Measurements from ENCODE around the gene PNMA1. TPM values are rescaled to one million over a fixed set of nuclear protein-coding genes. Genes with fewer than 3 reads are reported as not detected.

The PNMA1 gene
- total RNA-seq, 4 donors from 2014 or later = 4.6 to 8.5 (median 6.6) TPM

GRCh38 chr14:73760598-73761586 is 46.7 kb upstream of the PNMA1 start:
- no peak for TF ChIP-seq POLR2A (IDR thresholded peaks at IDR 0.05)
- no peak for TF ChIP-seq CTCF (IDR thresholded peaks at IDR 0.05)
- 47 to 49% methylated on average over 13 of the region's 13 CpGs for WGBS, 2 donors
- H3K4me3 ChIP-seq (ENCODE audit: low read depth, poor library complexity, severe bottlenecking) = no peak overlapping the region
- DNase-seq (ENCODE audit: low spot score in 2 of 2) = no peak
- intact Hi-C loops (cut with DNase I; ENCODE audit: low total_unique reads) = no loop called here

GRCh38 chr14:73759714-73760597 is 45.8 kb upstream of the PNMA1 start:
- H3K4me3 ChIP-seq (ENCODE audit: low read depth, poor library complexity, severe bottlenecking) = peak overlapping the region; percentile 66
- WGBS, 2 donors = 1% methylated on average over 75 to 85 of the region's 93 CpGs
- intact Hi-C loops (cut with DNase I; ENCODE audit: low total_unique reads) = no loop called here
- TF ChIP-seq POLR2A (IDR thresholded peaks at IDR 0.05) (no peak), CTCF (IDR thresholded peaks at IDR 0.05) (no peak)
- DNase-seq (ENCODE audit: low spot score in 2 of 2) = peak; percentile 97 to 99

GRCh38 chr14:73759183-73759713 is 45.1 kb upstream of the PNMA1 start:
- 0 to 2% methylated on average over 8 to 12 of the region's 71 CpGs for WGBS, 2 donors
- H3K4me3 ChIP-seq (ENCODE audit: low read depth, poor library complexity, severe bottlenecking) = peak overlapping the region; percentile 66
- peak in 1 of 2 donors; percentile 94 for DNase-seq (ENCODE audit: low spot score in 2 of 2)
- TF ChIP-seq POLR2A (IDR thresholded peaks at IDR 0.05) (no peak), CTCF (IDR thresholded peaks at IDR 0.05) (no peak)
- intact Hi-C loops (cut with DNase I; ENCODE audit: low total_unique reads) = no loop called here

- peak overlapping the region; percentile 66 for H3K4me3 ChIP-seq (ENCODE audit: low read depth, poor library complexity, severe bottlenecking)
- peak in 1 of 2 donors; percentile 94 for DNase-seq (ENCODE audit: low spot score in 2 of 2)
- intact Hi-C loops (cut with DNase I; ENCODE audit: low total_unique reads) = no loop called here
- 1 to 2% methylated on average over 16 to 28 of the region's 49 CpGs for WGBS, 2 donors
- TF ChIP-seq CTCF (IDR thresholded peaks at IDR 0.05) (no peak), POLR2A (IDR thresholded peaks at IDR 0.05) (no peak)
Measured at GRCh38 chr14:73758392-73759182, 44.4 kb upstream of the PNMA1 start.

GRCh38 chr14:73757876-73758391 is 43.8 kb upstream of the PNMA1 start:
- peak overlapping the region; percentile 66 for H3K4me3 ChIP-seq (ENCODE audit: low read depth, poor library complexity, severe bottlenecking)
- intact Hi-C loops (cut with DNase I; ENCODE audit: low total_unique reads) = no loop called here
- peak; percentile 39 to 88 for DNase-seq (ENCODE audit: low spot score in 2 of 2)
- 14 to 15% methylated on average over 10 of the region's 10 CpGs for WGBS, 2 donors
- TF ChIP-seq POLR2A (IDR thresholded peaks at IDR 0.05) (no peak), CTCF (IDR thresholded peaks at IDR 0.05) (no peak)
